Osteocyte (in vitro differentiated cells): ENCODE data around the gene EYA2. TPM values are rescaled to one million over a fixed set of nuclear protein-coding genes. Genes with fewer than 3 reads are reported as not detected.

Experiments
- DNase-seq: peaks from one replicate; pipeline ENCODE4 v3.0.0; 2021; ENCODE audit warnings: mixed read lengths; ENCODE audit not compliant: unreplicated experiment; ENCODE audit errors: extremely low spot score
- H3K27ac Mint-ChIP-seq: one replicate; pipeline ENCODE4 v1.8.0; 2021; ENCODE audit warnings: mild to moderate bottlenecking, mixed read lengths; ENCODE audit not compliant: unreplicated experiment
- H3K27me3 Mint-ChIP-seq: one replicate; pipeline ENCODE4 v1.8.0; 2021; ENCODE audit warnings: mixed read lengths; ENCODE audit not compliant: unreplicated experiment
- H3K36me3 Mint-ChIP-seq: one replicate; pipeline ENCODE4 v1.8.0; 2021; ENCODE audit warnings: mixed read lengths; ENCODE audit not compliant: unreplicated experiment
- H3K4me1 Mint-ChIP-seq: one replicate; pipeline ENCODE4 v1.8.0; 2021; ENCODE audit warnings: mixed read lengths; ENCODE audit not compliant: unreplicated experiment
- H3K4me3 Mint-ChIP-seq: one replicate; pipeline ENCODE4 v1.8.0; 2021; ENCODE audit warnings: mild to moderate bottlenecking, moderate library complexity, mixed read lengths; ENCODE audit not compliant: unreplicated experiment
- H3K9me3 Mint-ChIP-seq: one replicate; pipeline ENCODE4 v1.8.0; 2021; ENCODE audit warnings: mixed read lengths; ENCODE audit not compliant: unreplicated experiment
- total RNA-seq: library from RNA; stranded (reverse); gene quantifications from 2 replicates; pipeline ENCODE4 v1.2.1, GENCODE V29; 2021
- TF ChIP-seq, protein P1 (sequence below): fragments of 200-600 bp; sonication (generic); IDR thresholded peaks from 2 replicates; pipeline ENCODE4 v1.5.0; 2021; ENCODE audit warnings: antibody characterized with exemption, mild to moderate bottlenecking, moderate library complexity

EYA2 gene
- total RNA-seq, 1 donor from 2014 or later = not detected

GRCh38 chr20:47178277-47178676 is 283.6 kb downstream of the EYA2 start:
- Mint-ChIP-seq H3K27me3 (peaks cover 5% of the 10 kb centered on the region), H3K36me3 (no peaks in the 10 kb centered on the region), H3K9me3 (no peaks in the 10 kb centered on the region), H3K4me1 (no peaks in the 10 kb centered on the region), H3K27ac (no peak overlapping the region), H3K4me3 (no peak overlapping the region)
- no peak for DNase-seq
- TF ChIP-seq, protein P1, sequence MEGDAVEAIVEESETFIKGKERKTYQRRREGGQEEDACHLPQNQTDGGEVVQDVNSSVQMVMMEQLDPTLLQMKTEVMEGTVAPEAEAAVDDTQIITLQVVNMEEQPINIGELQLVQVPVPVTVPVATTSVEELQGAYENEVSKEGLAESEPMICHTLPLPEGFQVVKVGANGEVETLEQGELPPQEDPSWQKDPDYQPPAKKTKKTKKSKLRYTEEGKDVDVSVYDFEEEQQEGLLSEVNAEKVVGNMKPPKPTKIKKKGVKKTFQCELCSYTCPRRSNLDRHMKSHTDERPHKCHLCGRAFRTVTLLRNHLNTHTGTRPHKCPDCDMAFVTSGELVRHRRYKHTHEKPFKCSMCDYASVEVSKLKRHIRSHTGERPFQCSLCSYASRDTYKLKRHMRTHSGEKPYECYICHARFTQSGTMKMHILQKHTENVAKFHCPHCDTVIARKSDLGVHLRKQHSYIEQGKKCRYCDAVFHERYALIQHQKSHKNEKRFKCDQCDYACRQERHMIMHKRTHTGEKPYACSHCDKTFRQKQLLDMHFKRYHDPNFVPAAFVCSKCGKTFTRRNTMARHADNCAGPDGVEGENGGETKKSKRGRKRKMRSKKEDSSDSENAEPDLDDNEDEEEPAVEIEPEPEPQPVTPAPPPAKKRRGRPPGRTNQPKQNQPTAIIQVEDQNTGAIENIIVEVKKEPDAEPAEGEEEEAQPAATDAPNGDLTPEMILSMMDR = no peak

GRCh38 chr20:47178851-47179250 is 284.2 kb downstream of the EYA2 start:
- Mint-ChIP-seq H3K27me3 (peaks cover 5% of the 10 kb centered on the region), H3K27ac (no peak overlapping the region), H3K9me3 (no peaks in the 10 kb centered on the region), H3K4me3 (no peak overlapping the region), H3K36me3 (no peaks in the 10 kb centered on the region), H3K4me1 (no peaks in the 10 kb centered on the region)
- TF ChIP-seq, protein P1 = no peak
- DNase-seq = no peak

DNA sequence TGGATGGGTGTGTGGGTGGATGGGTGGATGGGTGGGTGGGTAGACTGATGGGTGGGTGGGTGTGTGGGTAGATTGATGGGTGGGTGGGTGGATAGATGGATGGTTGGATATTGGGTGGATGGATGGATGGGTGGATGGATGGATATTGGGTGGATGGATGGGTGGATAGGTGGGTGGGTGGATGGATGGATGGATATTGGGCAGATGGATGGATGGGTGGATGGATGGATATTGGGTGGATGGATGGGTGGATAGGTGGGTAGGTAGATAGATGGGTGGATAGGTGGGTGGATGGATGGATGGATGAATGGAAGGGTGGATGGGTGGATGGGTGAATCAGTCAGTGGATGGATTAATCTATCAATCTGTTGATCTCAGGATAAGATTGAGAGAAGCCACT is 284.6 kb downstream of the EYA2 start:
- Mint-ChIP-seq H3K36me3 (no peaks in the 10 kb centered on the region), H3K27ac (no peak overlapping the region), H3K4me3 (no peak overlapping the region), H3K27me3 (peaks cover 5% of the 10 kb centered on the region), H3K4me1 (no peaks in the 10 kb centered on the region), H3K9me3 (no peaks in the 10 kb centered on the region)
- no peak for DNase-seq
- TF ChIP-seq, protein P1 = no peak

GRCh38 chr20:47181056-47181862 is 286.6 kb downstream of the EYA2 start:
- no peaks in the 10 kb centered on the region for H3K36me3 Mint-ChIP-seq
- no peaks in the 10 kb centered on the region for H3K27me3 Mint-ChIP-seq
- H3K9me3 Mint-ChIP-seq = no peaks in the 10 kb centered on the region
- H3K27ac Mint-ChIP-seq = no peak overlapping the region
- TF ChIP-seq, protein P1 = no peak
- no peak overlapping the region for H3K4me3 Mint-ChIP-seq
- H3K4me1 Mint-ChIP-seq = no peaks in the 10 kb centered on the region
- no peak for DNase-seq

DNA sequence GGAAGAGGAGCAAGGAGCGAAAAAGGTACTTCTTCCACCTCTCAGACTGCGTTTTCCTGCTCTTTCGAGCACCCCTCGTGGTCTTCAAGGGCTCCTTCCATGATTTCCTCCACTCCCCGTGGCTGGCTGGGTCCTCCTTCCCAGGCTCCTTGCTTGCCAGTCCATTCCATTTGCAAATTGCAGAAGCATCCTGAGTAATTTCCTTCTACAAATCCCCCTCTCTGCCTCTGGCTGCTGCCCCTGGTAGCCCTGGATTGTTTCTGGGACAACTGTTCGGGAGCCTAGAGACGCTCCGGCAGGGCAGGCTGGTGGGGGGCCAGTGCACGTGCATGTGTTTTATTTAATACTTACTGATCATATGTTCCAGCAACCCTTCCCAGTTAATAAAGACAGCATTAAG is 288.7 kb downstream of the EYA2 start:
- Mint-ChIP-seq H3K36me3 (no peaks in the 10 kb centered on the region), H3K9me3 (no peaks in the 10 kb centered on the region), H3K27ac (no peak overlapping the region), H3K4me3 (no peak overlapping the region), H3K27me3 (peaks cover 3% of the 10 kb centered on the region), H3K4me1 (no peaks in the 10 kb centered on the region)
- DNase-seq = no peak
- TF ChIP-seq, protein P1 = no peak
